K562 (cell line): ENCODE data around the gene SMARCA1. TPM values are rescaled to one million over a fixed set of nuclear protein-coding genes. Genes with fewer than 3 reads are reported as not detected.

Source experiments
- ATAC-seq: fragments of 200-7000 bp; cut with Tn5 transposase; 3 replicates; pipeline ENCODE4 v1.9.1; 2020; ENCODE audit warnings: moderate library complexity
- BruUV-seq: library from RNA; stranded (reverse); fragments of 400-500 nt; replicated peaks from 2 replicates; lab custom pipeline; 2021; lab: Mats Ljungman, UMichigan
- CTCF ChIA-PET: fragments of 300-600 bp; formaldehyde crosslinking; extraction: SDS; loops from one replicate; lab custom pipeline; 2021; ENCODE audit warnings: low intra/inter-chr PET ratio; lab: Yijun Ruan, JAX
- POLR2A ChIA-PET: fragments of 300-600, 350-650 bp; sonication (Branson Sonifier 250); formaldehyde crosslinking; extraction: SDS; loops from one replicate; lab custom pipeline; 2021; ENCODE audit warnings: antibody characterized with exemption, inconsistent platforms; lab: Yijun Ruan, JAX
- DNase-seq, 4 experiments: peaks; one replicate each; pipeline versions ENCODE4 v3.0.0 to v3.0.0-alpha.2; 2011 to 2018; ENCODE audit warnings: low spot score in 3 of 4, mixed read lengths in 3 of 4; ENCODE audit errors: extremely low read depth in 1 of 4
- FAIRE-seq: peaks from 2 replicates; lab custom pipeline; 2011; peaks lifted over from hg19 to GRCh38; lab: Jason Lieb, UNC
- H2AFZ ChIP-seq: 2 replicates; pipeline ENCODE4 v1.6.0; 2011; ENCODE audit warnings: low read depth, low read length, control low read depth, inconsistent platforms
- H3K27ac ChIP-seq: fragments of 200-600 bp; 3 replicates; pipeline ENCODE4 v1.8.0; 2011; ENCODE audit warnings: low read depth, mild to moderate bottlenecking, control low read depth, inconsistent platforms, low read length, moderate library complexity, mixed read lengths; ENCODE audit errors: extremely low read depth
- H3K27me3 ChIP-seq, 2 experiments: fragments of 300-600 bp in 1 of 2; 2 replicates in 1 of 2; 3 replicates in 1 of 2; pipeline versions ENCODE4 v1.6.0 to v1.8.0; 2011; ENCODE audit warnings: inconsistent platforms in 2 of 2, low read length in 2 of 2, mild to moderate bottlenecking in 1 of 2, mixed read lengths in 1 of 2, moderate library complexity in 1 of 2; ENCODE audit not compliant: control insufficient read depth in 2 of 2, insufficient read depth in 2 of 2
- H3K36me3 ChIP-seq: fragments of 300-600 bp; 3 replicates; pipeline ENCODE4 v1.8.0; 2011; ENCODE audit warnings: mild to moderate bottlenecking, low read length, inconsistent platforms; ENCODE audit not compliant: control insufficient read depth, insufficient read depth
- H3K4me1 ChIP-seq, 2 experiments: fragments of 200-600 bp in 1 of 2; replicated peaks in 1 of 2; 2 replicates in 1 of 2; 3 replicates in 1 of 2; pipeline versions ENCODE4 v1.5.1 to v1.8.0; 2011; ENCODE audit warnings: inconsistent platforms in 2 of 2, low read length in 2 of 2, mild to moderate bottlenecking in 1 of 2, mixed read lengths in 1 of 2, moderate library complexity in 1 of 2; ENCODE audit not compliant: control insufficient read depth in 2 of 2, insufficient read depth in 2 of 2
- H3K4me2 ChIP-seq: 2 replicates; pipeline ENCODE4 v1.6.1; 2011; ENCODE audit warnings: low read length, control low read depth, inconsistent platforms, mixed read lengths; ENCODE audit not compliant: insufficient read depth
- H3K4me3 ChIP-seq: fragments of 200-600 bp; sonication (generic), shearing (Covaris generic); 2 replicates; pipeline ENCODE4 v1.5.1; 2016; ENCODE audit warnings: control low read depth, inconsistent platforms
- H3K79me2 ChIP-seq: fragments of 200-600 bp; 3 replicates; pipeline ENCODE4 v1.8.0; 2011; ENCODE audit warnings: low read length, inconsistent platforms; ENCODE audit not compliant: control insufficient read depth, insufficient read depth
- H3K9ac ChIP-seq, 2 experiments: 2 replicates each; pipeline versions ENCODE4 v1.6.0 to v1.6.1; 2011; ENCODE audit warnings: low read depth in 2 of 2, low read length in 2 of 2, control low read depth in 1 of 2, inconsistent platforms in 1 of 2, mild to moderate bottlenecking in 1 of 2, mixed read lengths in 1 of 2; ENCODE audit not compliant: insufficient read depth in 1 of 2
- H3K9me1 ChIP-seq: one replicate; pipeline ENCODE4 v1.6.0; 2011; ENCODE audit warnings: inconsistent platforms, mild to moderate bottlenecking, low read length, moderate library complexity; ENCODE audit not compliant: control insufficient read depth, insufficient read depth
- H3K9me3 ChIP-seq: replicated peaks from 2 replicates; pipeline ENCODE4 v1.5.1; 2011; ENCODE audit warnings: low read depth, low read length, inconsistent platforms; ENCODE audit not compliant: control insufficient read depth, insufficient read depth
- H4K20me1 ChIP-seq: replicated peaks from 2 replicates; pipeline ENCODE4 v1.6.1; 2011; ENCODE audit warnings: low read length, inconsistent platforms, mixed read lengths; ENCODE audit not compliant: control insufficient read depth, insufficient read depth
- CBX8 ChIP-seq: fragments of 200-600 bp; sonication (generic); IDR thresholded peaks from 2 replicates; pipeline ENCODE4 v1.6.1; 2012; ENCODE audit warnings: borderline replicate concordance, mixed run types, low read depth, mild to moderate bottlenecking, moderate library complexity, mixed read lengths, low read length, control low read depth, inconsistent platforms; ENCODE audit not compliant: poor library complexity, severe bottlenecking; ENCODE audit errors: extremely low read depth
- CTBP1 ChIP-seq: fragments of 450-650 bp; IDR thresholded peaks from 2 replicates; pipeline ENCODE4 v1.6.1; 2016; ENCODE audit warnings: borderline replicate concordance
- L3MBTL2 ChIP-seq: fragments of 450-650 bp; IDR thresholded peaks from 2 replicates; pipeline ENCODE4 v1.6.1; 2016; ENCODE audit warnings: mild to moderate bottlenecking, moderate library complexity
- MCM2 ChIP-seq: fragments of 450-650 bp; IDR thresholded peaks from 2 replicates; pipeline ENCODE4 v1.6.1; 2017; ENCODE audit warnings: low read depth, mild to moderate bottlenecking
- ZFX ChIP-seq: sonication (generic); formaldehyde crosslinking; IDR thresholded peaks from 2 replicates; pipeline ENCODE4 v1.8.0; 2022; ENCODE audit warnings: mild to moderate bottlenecking, missing genetic modification reagents, moderate library complexity
- ZNF253 ChIP-seq: fragments of 250-450 bp; sonication (Bioruptor Pico); conservative IDR thresholded peaks from 2 replicates; pipeline ENCODE4 v1.6.1; 2021; ENCODE audit warnings: mild to moderate bottlenecking
- ZNF274 ChIP-seq: IDR thresholded peaks from 2 replicates; pipeline ENCODE4 v1.6.1; 2011; ENCODE audit warnings: low read depth, mild to moderate bottlenecking, low read length, moderate library complexity, borderline replicate concordance
- ZNF282 ChIP-seq: sonication (generic); formaldehyde crosslinking; IDR thresholded peaks from 2 replicates; pipeline ENCODE4 v1.8.1; 2023; ENCODE audit warnings: missing genetic modification reagents
- WGBS: fragments of 100-300 bp; shearing (Covaris generic); methylation state at CpG from one replicate; pipeline ENCODE4 v1.1.6; 2016; ENCODE audit warnings: low coverage, mixed read lengths; ENCODE audit not compliant: insufficient coverage; ENCODE audit errors: missing lambda C conversion rate; 5-methylcytosine and 5-hydroxymethylcytosine counted together
- in situ Hi-C: fragments of 300-500 bp; cut with MboI; formaldehyde crosslinking; loops from 4 replicates; pipeline ENCODE4 v1.15.0; 2018; ENCODE audit warnings: inconsistent platforms, mixed read lengths
- intact Hi-C: fragments of 100-400 bp; cut with micrococcal nuclease; formaldehyde crosslinking; loops from 2 replicates; pipeline ENCODE4 v1.14.2; 2022
- polyA plus RNA-seq, 8 experiments: library from polyadenylated mRNA; depleted of rRNA in 4 of 8; stranded (reverse) in 5 of 8; unstranded in 3 of 8; fragments of >200 nt; fragmentation: Nextera tagmentation in 2 of 8; fragmentation: Illumina TruSeq in 1 of 8; extraction: Ambion mirVana in 2 of 8; extraction: Trizol in 1 of 8; gene quantifications; 2 replicates each; pipeline versions ENCODE4 v1.2.1 to v1.2.3, GENCODE V29; 2011 to 2014; ENCODE audit warnings: inconsistent platforms in 1 of 8, missing spikeins in 1 of 8
- total RNA-seq, 7 experiments: library from RNA; depleted of rRNA in 6 of 7; stranded (reverse); fragments of >200 nt in 6 of 7; fragmentation: Illumina TruSeq in 2 of 7; extraction: Trizol in 2 of 7; gene quantifications; 2 replicates each; pipeline versions ENCODE4 v1.2.1 to v1.2.3, GENCODE V29; 2011 to 2021; ENCODE audit warnings: low replicate concordance in 1 of 7
- TF ChIP-seq, protein P1 (sequence below): sonication (generic); formaldehyde crosslinking; IDR thresholded peaks from 2 replicates; pipeline ENCODE4 v1.8.0; 2022; ENCODE audit warnings: mild to moderate bottlenecking, low read depth, missing genetic modification reagents
- TF ChIP-seq, protein P2 (sequence below): IDR thresholded peaks from 2 replicates; pipeline ENCODE4 v1.6.1; 2011; ENCODE audit warnings: borderline replicate concordance, low read depth, mild to moderate bottlenecking, moderate library complexity, low read length; ENCODE audit not compliant: insufficient read depth, poor library complexity, severe bottlenecking
- TF ChIP-seq, protein P3 (sequence below): fragments of 450-650 bp; formaldehyde crosslinking; IDR thresholded peaks from 2 replicates; pipeline ENCODE4 v1.4.0; 2020; ENCODE audit warnings: mild to moderate bottlenecking
- TF ChIP-seq, protein P4 (sequence below): sonication (generic); formaldehyde crosslinking; IDR thresholded peaks from 2 replicates; pipeline ENCODE4 v1.5.0; 2020; ENCODE audit warnings: missing genetic modification reagents

SMARCA1 gene
- total and polyA plus RNA-seq, 9 of the 15 experiments (the other 6 are each of a cell fraction or from before 2014, with no cell fraction given), result 0.42 to 3.0 (median 2.0) TPM

DNA sequence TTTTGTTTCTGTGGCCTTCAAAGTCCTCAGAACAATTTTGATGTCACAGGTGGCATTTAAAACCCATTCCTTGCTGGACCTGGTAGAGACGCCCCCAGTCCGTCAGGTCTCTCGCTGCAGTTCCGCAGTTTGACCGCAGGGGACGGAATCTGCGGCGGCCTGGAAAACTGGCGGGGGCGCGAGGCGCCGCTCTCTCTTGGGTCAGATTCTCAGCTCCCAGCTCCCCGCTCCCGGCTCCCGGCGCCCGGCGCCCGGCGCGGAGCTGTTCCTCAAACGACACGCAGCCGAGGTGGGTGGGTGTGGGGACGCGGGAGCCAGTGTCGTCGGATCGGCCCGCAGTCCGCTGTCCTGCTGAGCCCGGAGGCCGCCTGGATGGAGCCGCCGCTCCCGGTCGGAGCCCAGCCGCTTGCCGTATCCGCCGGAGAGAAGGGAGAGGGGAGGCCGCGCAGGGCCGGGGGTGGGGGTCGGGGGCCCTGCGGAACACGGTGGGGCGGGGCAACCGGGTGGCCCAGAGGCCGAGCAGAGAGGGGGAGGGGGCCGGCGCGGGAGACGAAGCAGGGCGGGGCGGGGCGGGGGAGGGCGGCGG is 16.9 kb upstream of the SMARCA1 start, which contains the start of gene OCRL (continued):
- TF ChIP-seq ZNF274 (no peak), ZNF282 (CRISPR knock-in tag) (no peak), ZFX (CRISPR knock-in tag) (peak; percentile 93)
- TF ChIP-seq, protein P1, sequence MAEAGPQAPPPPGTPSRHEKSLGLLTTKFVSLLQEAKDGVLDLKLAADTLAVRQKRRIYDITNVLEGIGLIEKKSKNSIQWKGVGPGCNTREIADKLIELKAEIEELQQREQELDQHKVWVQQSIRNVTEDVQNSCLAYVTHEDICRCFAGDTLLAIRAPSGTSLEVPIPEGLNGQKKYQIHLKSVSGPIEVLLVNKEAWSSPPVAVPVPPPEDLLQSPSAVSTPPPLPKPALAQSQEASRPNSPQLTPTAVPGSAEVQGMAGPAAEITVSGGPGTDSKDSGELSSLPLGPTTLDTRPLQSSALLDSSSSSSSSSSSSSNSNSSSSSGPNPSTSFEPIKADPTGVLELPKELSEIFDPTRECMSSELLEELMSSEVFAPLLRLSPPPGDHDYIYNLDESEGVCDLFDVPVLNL (CRISPR knock-in tag), result no peak

DNA sequence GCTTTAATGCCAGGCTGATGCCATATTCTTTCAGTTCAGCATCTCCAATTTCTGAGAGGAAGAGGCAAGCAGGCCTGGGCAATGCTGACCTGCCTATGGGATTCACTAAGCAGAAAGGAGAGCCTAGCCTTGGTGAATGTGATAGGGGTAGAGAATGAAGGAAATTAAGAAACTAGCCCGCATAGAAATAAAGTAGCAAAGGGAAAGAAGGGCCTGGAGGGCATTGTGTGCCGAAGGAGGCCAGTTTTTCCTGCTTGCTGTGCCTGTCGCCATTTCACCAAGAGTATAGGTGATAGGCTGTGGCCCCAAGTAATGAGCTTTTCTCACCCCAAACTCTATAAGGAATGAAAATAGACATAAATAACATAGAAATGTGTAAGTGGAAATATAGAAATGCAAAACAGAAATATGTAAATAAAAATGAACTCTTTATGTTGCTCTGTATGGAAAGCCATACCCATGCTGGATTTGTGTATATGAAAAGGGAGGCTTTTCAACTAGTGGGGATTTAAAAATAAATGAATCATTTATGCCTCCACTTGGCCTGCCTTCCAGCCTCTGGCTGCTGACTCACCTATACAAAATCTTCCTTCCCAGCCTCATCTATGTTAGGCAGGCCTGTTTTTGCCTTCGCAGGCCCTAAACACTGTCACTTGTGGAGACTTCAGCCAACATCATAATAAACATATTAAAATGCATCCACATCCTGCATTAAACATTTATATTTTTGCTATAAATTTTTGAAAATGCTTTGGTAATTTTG is 11.7 kb upstream of the SMARCA1 start:
- ATAC-seq, result no peak
- H3K9ac ChIP-seq, result no peak overlapping the region
- no peak overlapping the region for H3K27ac ChIP-seq
- no peaks in the 10 kb centered on the region; a peak in 1 of 5 replicates for H3K27me3 ChIP-seq
- H3K9me3 ChIP-seq, result no peaks in the 10 kb centered on the region
- H3K4me1 ChIP-seq, result no peaks in the 10 kb centered on the region
- no peak overlapping the region for H3K4me3 ChIP-seq
- intact Hi-C loops, result no loop called here
- H3K36me3 ChIP-seq, result no peaks in the 10 kb centered on the region
- no peak overlapping the region for H3K4me2 ChIP-seq
- WGBS, result 11% methylated on average over 4 of the region's 4 CpGs
- no peak for DNase-seq
- no peak for FAIRE-seq
- POLR2A ChIA-PET, result no interaction called here
- in situ Hi-C loops, result no loop called here
- no peaks in the 10 kb centered on the region for H3K79me2 ChIP-seq
- H4K20me1 ChIP-seq, result no peaks in the 10 kb centered on the region
- no peak overlapping the region for H2AFZ ChIP-seq
- H3K9me1 ChIP-seq, result no peaks in the 10 kb centered on the region
- CTCF ChIA-PET, result no interaction called here
- BruUV-seq, result no TSS peak
- TF ChIP-seq, protein P2, sequence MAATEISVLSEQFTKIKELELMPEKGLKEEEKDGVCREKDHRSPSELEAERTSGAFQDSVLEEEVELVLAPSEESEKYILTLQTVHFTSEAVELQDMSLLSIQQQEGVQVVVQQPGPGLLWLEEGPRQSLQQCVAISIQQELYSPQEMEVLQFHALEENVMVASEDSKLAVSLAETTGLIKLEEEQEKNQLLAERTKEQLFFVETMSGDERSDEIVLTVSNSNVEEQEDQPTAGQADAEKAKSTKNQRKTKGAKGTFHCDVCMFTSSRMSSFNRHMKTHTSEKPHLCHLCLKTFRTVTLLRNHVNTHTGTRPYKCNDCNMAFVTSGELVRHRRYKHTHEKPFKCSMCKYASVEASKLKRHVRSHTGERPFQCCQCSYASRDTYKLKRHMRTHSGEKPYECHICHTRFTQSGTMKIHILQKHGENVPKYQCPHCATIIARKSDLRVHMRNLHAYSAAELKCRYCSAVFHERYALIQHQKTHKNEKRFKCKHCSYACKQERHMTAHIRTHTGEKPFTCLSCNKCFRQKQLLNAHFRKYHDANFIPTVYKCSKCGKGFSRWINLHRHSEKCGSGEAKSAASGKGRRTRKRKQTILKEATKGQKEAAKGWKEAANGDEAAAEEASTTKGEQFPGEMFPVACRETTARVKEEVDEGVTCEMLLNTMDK, result no peak
- TF ChIP-seq, protein P3, sequence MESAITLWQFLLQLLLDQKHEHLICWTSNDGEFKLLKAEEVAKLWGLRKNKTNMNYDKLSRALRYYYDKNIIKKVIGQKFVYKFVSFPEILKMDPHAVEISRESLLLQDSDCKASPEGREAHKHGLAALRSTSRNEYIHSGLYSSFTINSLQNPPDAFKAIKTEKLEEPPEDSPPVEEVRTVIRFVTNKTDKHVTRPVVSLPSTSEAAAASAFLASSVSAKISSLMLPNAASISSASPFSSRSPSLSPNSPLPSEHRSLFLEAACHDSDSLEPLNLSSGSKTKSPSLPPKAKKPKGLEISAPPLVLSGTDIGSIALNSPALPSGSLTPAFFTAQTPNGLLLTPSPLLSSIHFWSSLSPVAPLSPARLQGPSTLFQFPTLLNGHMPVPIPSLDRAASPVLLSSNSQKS (CRISPR knock-in tag), result no peak
- TF ChIP-seq, protein P4, sequence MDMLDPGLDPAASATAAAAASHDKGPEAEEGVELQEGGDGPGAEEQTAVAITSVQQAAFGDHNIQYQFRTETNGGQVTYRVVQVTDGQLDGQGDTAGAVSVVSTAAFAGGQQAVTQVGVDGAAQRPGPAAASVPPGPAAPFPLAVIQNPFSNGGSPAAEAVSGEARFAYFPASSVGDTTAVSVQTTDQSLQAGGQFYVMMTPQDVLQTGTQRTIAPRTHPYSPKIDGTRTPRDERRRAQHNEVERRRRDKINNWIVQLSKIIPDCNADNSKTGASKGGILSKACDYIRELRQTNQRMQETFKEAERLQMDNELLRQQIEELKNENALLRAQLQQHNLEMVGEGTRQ (CRISPR knock-in tag), result no peak
- TF ChIP-seq CTBP1 (no peak), CBX8 (no peak), MCM2 (no peak), L3MBTL2 (no peak), ZNF253 (CRISPR knock-in tag) (no peak)
